ENCODE results near the gene LRFN4. TPM values are rescaled to one million over a fixed set of nuclear protein-coding genes. Genes with fewer than 3 reads are reported as not detected.

Gene LRFN4
- total RNA-seq, 1 donor from 2014 or later, result 117 TPM

DNA sequence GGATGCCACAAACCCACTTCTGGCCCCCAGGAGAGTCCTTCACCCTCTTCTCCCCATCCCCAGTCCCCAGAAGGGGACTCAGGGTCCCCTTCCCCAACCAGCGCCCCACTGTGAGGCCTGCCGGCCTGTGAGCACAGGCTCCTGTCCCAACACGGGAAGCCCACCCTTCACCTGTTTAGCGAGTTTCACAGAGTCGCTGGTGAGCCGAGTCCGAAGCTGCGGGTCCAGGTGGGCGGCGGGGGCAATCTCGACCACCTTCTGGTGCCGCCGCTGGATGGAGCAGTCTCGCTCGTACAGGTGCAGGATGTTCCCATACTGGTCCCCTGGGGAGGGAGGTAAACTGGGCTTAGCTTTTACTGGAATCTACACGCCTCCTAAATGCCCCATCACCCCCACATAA, 13.3 kb downstream of the LRFN4 start:
- DNase-seq (ENCODE audit: low read depth), result no peak

GRCh38 chr11:66870616-66871520, 14.0 kb downstream of the LRFN4 start:
- DNase-seq (ENCODE audit: low read depth), result no peak

GRCh38 chr11:66871521-66871901, 14.6 kb downstream of the LRFN4 start:
- no peak for DNase-seq (ENCODE audit: low read depth)

GRCh38 chr11:66874232-66874631, 17.4 kb downstream of the LRFN4 start:
- no peak for DNase-seq (ENCODE audit: low read depth)

DNA sequence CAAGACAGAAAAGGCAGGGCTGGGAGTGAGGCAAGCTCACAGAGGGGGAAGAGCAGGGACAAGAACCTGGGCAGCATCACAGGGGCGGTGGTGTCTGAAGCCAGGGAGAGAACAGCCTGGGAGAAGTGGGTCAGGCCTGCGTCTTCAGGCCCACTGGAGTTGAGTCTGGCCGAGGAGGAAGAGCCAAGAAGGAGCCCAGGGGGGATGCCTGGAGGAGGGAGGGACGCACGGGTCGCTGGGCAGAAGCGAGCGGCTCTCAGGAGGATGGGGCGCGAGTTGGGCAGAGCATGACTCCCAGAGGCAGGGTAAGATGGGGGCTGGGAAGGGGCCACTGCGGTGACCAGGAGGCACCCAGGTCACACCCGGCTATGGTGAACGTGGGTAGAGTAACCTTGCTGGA, 18.5 kb downstream of the LRFN4 start:
- DNase-seq (ENCODE audit: low read depth), result no peak

DNA sequence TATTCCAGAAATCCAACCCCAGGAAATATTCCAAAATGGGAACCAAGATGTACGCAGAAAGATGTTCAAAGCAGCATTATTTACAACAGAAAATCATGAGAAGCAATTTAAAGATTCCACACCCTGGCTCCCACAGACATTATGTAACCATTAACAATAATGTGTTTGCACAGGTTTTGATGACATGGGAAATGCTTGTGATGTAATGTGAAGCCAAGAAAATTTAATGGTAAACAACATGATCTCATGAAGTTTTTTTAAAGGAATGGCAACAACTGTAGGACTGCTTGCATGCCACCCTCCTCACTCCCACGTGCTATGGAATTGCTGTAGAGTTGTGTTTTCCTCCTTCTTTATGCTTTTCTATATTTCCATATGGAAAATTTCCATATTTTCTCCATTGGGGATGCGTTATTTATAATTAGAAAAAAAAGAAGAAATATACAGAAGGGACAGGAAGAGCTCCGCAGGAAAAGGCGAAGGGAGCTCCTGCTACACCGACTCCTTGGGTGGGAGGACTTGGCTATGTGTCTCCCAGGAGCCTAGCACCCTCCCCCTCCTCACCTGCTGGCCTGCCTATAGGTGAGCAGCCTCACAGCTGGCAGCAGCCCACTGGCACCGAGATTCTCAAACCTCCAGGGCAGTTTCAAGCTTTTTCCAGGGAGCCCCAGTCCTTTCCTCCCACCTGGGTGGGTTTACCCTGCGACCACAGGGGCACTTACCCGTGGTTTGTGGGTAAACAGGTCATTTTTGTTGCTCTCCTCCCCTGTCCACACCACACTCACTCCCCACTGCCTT, 20.9 kb downstream of the LRFN4 start:
- DNase-seq (ENCODE audit: low read depth), result no peak

GRCh38 chr11:66878474-66878873, 21.6 kb downstream of the LRFN4 start:
- DNase-seq (ENCODE audit: low read depth), result no peak

DNA sequence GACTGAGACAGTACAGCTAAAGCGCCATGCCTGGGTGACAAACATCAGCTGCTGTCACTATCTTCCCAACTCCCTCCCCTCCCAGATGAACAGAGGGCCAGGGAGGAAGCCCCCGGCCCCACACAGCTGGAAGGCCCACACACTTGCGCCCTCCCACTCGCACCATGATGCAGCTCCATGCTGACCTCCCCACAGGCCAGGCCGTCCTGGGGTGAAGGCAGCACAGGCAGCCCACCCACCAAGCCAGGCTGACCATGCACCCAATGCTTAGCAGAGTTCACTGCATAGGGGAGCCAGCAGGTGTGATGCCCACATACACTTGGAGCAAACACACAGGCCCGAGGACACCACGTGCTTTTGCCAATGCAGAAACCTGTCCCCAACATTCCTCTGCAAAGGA, 22.1 kb downstream of the LRFN4 start:
- no peak for DNase-seq (ENCODE audit: low read depth)

DNA sequence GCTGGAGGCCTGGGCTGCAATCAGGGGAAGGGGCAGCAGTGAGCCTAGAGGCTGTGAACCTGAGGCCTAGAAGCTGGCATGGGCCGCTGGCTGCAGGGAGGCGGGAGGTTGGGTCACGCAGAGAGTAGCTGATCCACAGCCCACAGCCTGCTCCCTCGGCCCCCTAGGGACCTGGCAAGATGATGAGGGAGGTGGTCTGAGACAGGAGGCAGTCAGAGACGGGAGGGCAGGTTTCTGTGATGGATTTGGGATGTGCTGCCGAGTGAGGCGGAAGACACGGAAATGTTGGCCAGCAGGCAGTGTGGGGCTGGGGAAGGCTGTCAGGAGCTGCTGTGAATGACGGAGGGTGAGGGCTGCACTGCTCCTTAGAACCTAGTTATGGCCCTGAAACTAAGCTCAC, 22.7 kb downstream of the LRFN4 start:
- DNase-seq (ENCODE audit: low read depth), result no peak

- no peak for DNase-seq (ENCODE audit: low read depth)
Observed at GRCh38 chr11:66879999-66880398, 23.1 kb downstream of the LRFN4 start.

DNA sequence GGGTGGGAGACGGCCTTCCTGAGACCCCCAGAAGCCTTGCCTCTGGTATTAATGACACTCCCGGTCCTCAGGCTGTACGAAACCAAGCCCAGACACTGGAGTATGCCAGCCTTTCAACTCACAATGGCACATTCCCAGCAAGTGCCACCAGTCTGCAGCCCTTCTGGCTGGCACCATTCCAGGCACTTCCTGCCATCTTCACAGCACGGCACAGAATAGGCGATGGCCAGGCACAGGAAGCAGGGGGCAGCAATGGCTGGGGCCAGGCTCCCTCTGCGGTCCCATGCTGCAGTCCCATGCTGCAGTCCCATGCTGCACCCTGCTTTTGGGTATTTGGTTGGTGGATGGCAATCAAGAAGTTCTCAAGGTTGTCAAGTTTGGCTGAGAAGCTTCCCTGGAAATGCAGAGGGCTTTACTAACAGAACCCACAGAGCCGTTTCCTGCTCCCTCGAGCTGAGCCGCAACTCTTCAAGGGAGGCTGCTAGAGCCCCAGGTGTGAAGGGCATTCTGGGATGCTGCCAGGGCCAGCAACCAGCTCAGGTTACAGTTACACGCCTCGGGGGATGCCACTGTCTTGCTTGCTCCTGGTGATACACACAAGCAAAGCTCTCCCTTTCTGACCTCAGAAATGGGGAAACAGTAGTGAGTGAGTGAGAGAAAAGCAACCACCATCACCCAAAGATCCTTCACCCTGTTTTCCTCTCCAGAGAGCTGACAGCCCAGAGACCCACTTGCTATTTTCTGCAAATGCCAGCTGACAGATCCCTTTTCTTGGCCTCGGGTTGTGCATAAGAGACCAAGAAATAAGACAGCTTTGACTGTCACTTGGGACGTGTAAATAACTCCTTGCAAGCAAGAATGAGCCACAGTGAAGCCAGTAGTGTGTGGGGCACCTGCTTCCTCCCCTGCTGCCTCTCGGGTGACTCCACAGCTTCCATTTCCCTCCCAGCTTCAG, 23.9 kb downstream of the LRFN4 start:
- DNase-seq (ENCODE audit: low read depth), result peak; percentile 49

- no peak for DNase-seq (ENCODE audit: low read depth)
Observed at GRCh38 chr11:66881451-66881835, 24.6 kb downstream of the LRFN4 start.

DNA sequence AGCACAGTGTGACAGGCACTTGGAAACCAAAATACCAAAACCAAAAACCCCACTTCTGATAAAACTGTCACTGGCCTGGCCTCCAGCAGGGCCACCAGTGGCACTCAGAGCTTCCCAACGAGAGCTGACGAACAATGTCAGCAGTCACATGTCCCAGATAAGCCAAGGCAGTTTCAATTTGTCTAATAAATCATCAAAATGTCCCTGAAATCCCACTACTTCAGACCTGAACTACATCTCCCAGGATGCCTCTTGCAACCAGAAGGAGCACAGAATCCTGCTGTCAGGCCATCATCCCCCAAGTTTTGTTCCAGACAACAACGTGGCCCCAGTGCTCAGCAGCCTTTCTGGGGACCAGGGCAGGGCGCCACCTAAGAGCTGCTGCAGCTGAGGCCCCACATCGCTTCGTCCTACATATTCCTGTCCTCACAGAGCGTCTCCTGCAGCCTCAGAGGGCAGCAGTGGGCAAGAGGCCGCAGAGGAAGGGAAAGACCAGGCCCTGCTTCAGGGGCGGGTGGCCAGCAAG, 25.1 kb downstream of the LRFN4 start:
- DNase-seq (ENCODE audit: low read depth), result no peak

- DNase-seq (ENCODE audit: low read depth), result no peak
Observed at GRCh38 chr11:66882561-66883015, 25.7 kb downstream of the LRFN4 start.

- DNase-seq (ENCODE audit: low read depth), result peak; percentile 75
Observed at GRCh38 chr11:66883016-66883965, 26.4 kb downstream of the LRFN4 start.

DNA sequence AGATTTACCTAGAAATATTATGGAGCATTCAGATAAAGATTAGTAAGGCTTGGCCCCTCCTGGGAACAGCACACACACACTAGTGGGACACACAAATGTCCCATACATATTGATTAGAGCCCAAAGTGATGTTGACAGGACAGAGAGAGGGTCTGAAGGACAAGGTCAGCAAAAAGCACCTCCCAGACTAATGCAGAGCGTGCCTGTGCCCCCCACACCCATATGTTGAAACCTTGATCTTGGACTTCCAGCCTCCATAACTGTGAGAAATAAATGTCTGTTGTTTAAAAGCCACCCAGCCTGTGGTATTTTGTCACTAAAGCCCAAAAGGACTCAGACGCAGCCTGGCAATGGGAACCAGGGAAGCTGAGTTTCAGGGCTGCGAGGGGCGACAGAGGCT, 27.6 kb downstream of the LRFN4 start:
- no peak for DNase-seq (ENCODE audit: low read depth)

- DNase-seq (ENCODE audit: low read depth), result no peak
Observed at GRCh38 chr11:66885469-66885868, 28.6 kb downstream of the LRFN4 start.

GRCh38 chr11:66885950-66886440, 29.1 kb downstream of the LRFN4 start:
- DNase-seq (ENCODE audit: low read depth), result no peak

DNA sequence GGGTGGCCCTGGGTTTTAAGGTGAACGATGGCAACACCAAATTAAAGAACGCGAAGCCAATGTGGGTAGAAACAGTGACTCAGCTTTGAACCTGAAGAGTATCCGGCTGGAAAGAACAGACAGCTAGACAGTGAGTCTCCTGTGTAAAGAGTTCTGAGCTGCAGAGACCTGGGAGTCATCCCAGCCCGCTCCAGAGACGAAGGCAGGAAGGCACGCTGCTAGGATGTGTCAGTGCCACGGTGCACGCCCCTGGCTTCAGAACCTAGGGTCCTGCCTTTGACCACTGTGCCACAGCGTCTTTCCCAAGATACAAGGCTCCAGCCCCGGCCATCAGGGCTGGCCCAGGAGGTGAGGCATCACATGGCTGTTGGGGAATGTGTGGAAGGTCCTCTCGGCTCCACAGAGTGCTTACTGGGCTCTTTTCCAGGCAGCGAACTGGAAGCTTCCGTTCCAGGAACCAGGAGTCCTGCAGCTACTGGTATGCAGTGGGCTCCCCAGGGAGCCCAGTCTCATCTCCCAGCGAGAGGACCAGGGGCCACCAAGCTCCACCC, 29.9 kb downstream of the LRFN4 start:
- no peak for DNase-seq (ENCODE audit: low read depth)

All from myocyte (in vitro differentiated cells).